Smooth muscle cell (in vitro differentiated cells): ENCODE measurements around the gene DELE1. TPM values are rescaled to one million over a fixed set of nuclear protein-coding genes. Genes with fewer than 3 reads are reported as not detected.

Source experiments
- DNase-seq: peaks from one replicate; lab custom pipeline; 2025; ENCODE audit not compliant: unreplicated experiment; lab: John Stamatoyannopoulos, UW
- H2AFZ ChIP-seq: fragments of 200-600 bp; sonication (generic); 2 replicates; pipeline ENCODE4 v1.6.0; 2016; ENCODE audit warnings: antibody characterized with exemption, low read depth, mild to moderate bottlenecking
- H3F3A ChIP-seq: fragments of 200-600 bp; sonication (generic); 2 replicates; pipeline ENCODE4 v1.6.0; 2017; ENCODE audit warnings: antibody characterized with exemption, low read depth
- H3K27ac ChIP-seq: fragments of 200-600 bp; sonication (generic); 2 replicates; pipeline ENCODE4 v1.5.1; 2016; ENCODE audit warnings: low read depth, mild to moderate bottlenecking
- H3K27me3 ChIP-seq: fragments of 200-600 bp; sonication (generic); 2 replicates; pipeline ENCODE4 v1.6.1; 2016; ENCODE audit warnings: low read depth, mild to moderate bottlenecking
- H3K36me3 ChIP-seq: fragments of 200-600 bp; sonication (generic); 2 replicates; pipeline ENCODE4 v1.5.1; 2016; ENCODE audit warnings: low read depth
- H3K4me1 ChIP-seq: fragments of 200-600 bp; sonication (generic); 2 replicates; pipeline ENCODE4 v1.5.1; 2016; ENCODE audit warnings: low read depth
- H3K4me2 ChIP-seq: fragments of 200-600 bp; sonication (generic); 2 replicates; pipeline ENCODE4 v1.6.0; 2016; ENCODE audit warnings: mild to moderate bottlenecking
- H3K4me3 ChIP-seq: fragments of 200-600 bp; sonication (generic); 2 replicates; pipeline ENCODE4 v1.5.1; 2016; ENCODE audit warnings: mild to moderate bottlenecking
- H3K79me2 ChIP-seq: fragments of 200-600 bp; sonication (generic); 2 replicates; pipeline ENCODE4 v1.6.0; 2016; ENCODE audit warnings: low read depth, mild to moderate bottlenecking
- H3K9ac ChIP-seq: fragments of 200-600 bp; sonication (generic); 2 replicates; pipeline ENCODE4 v1.6.0; 2016; ENCODE audit warnings: low read depth
- H3K9me3 ChIP-seq: fragments of 200-600 bp; sonication (generic); replicated peaks from 2 replicates; pipeline ENCODE4 v1.5.1; 2016; ENCODE audit warnings: low read depth
- H4K20me1 ChIP-seq: fragments of 200-600 bp; sonication (generic); 2 replicates; pipeline ENCODE4 v1.6.0; 2016; ENCODE audit warnings: low read depth
- CTCF ChIP-seq: fragments of 200-600 bp; sonication (generic); IDR thresholded peaks from 2 replicates; pipeline ENCODE4 v1.5.1; 2017; ENCODE audit warnings: borderline replicate concordance, mild to moderate bottlenecking, antibody characterized with exemption; ENCODE audit not compliant: insufficient read depth, poor library complexity, severe bottlenecking
- WGBS: methylation state at CpG from one replicate; pipeline ENCODE4 v1.1.7; 2016; ENCODE audit warnings: low lambda C conversion rate; 5-methylcytosine and 5-hydroxymethylcytosine counted together
- polyA plus RNA-seq: library from polyadenylated mRNA; unstranded; fragments of >200 nt; fragmentation: Nextera tagmentation; extraction: Ambion mirVana; gene quantifications from 2 replicates; pipeline ENCODE4 v1.2.1, GENCODE V29; 2016
- total RNA-seq: library from RNA; depleted of rRNA; stranded (reverse); fragments of >200 nt; gene quantifications from 2 replicates; pipeline ENCODE4 v1.2.3, GENCODE V29; 2014

DELE1 gene
- total and polyA plus RNA-seq, 2 experiments from 2014 or later = 20.7 to 32.0 TPM

DNA sequence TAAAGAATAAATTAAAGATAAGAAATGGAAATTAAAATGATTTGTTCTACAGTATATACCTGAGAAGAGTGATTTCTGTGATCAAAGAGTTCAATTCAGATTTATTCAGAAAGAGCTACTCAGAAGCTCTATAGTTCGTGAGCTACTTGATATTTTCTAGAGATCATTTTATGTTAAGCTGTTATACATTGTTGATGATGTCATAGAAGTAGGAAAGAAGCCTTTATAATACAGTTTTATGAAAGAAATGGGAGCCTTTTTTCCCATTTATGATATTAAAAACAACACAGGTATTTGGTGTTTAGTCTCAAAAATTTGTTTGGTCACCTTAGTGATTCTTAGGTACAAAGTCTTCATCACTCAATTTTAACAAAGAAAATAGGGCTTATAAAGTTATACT is 66.0 kb downstream of the DELE1 start:
- Histone ChIP-seq H2AFZ (no peak overlapping the region), H3K4me1 (no peaks in the 10 kb centered on the region), H3K9ac (no peak overlapping the region), H3K9me3 (no peaks in the 10 kb centered on the region), H3K27me3 (no peaks in the 10 kb centered on the region), H3K36me3 (peaks cover 30% of the 10 kb centered on the region), H3K4me2 (no peak overlapping the region), H3F3A (peaks cover 9% of the 10 kb centered on the region), H3K79me2 (peaks cover 5% of the 10 kb centered on the region), H3K4me3 (no peak overlapping the region), H4K20me1 (peaks cover 20% of the 10 kb centered on the region), H3K27ac (no peak overlapping the region)
- no peak for DNase-seq
- no peak for TF ChIP-seq CTCF
- WGBS = 58% methylated on average over 1 of the region's 1 CpG

Other genes with a start within 250 kb of the DELE1 start
- 4.7 and 9.4 TPM in 2 replicates for gene ARAP3, start 241.6 kb upstream of the DELE1 start, total RNA-seq
- gene ARAP3, start 241.6 kb upstream of the DELE1 start, polyA plus RNA-seq = 11.1 and 12.9 TPM in 2 replicates
- 4.5 and 14.7 TPM in 2 replicates for gene PCDH1, start 45.5 kb upstream of the DELE1 start, total RNA-seq
- 2.5 and 3.1 TPM in 2 replicates for gene PCDH1, start 45.5 kb upstream of the DELE1 start, polyA plus RNA-seq
- not detected in 2 replicates for gene PCDH12, start 34.3 kb downstream of the DELE1 start, total RNA-seq
- gene PCDH12, start 34.3 kb downstream of the DELE1 start, polyA plus RNA-seq = 0.21 and 0.25 TPM in 2 replicates
- 75.9 and 76.4 TPM in 2 replicates for gene RNF14, start 45.2 kb downstream of the DELE1 start, total RNA-seq
- 43.8 and 45.1 TPM in 2 replicates for gene RNF14, start 45.2 kb downstream of the DELE1 start, polyA plus RNA-seq
- 20.7 and 29.6 TPM in 2 replicates for gene GNPDA1, start 89.2 kb downstream of the DELE1 start, total RNA-seq
- gene GNPDA1, start 89.2 kb downstream of the DELE1 start, polyA plus RNA-seq = 28.3 and 30.3 TPM in 2 replicates
- gene NDFIP1, start 184.9 kb downstream of the DELE1 start, total RNA-seq = 71.6 and 76.6 TPM in 2 replicates
- 41.6 and 44.5 TPM in 2 replicates for gene NDFIP1, start 184.9 kb downstream of the DELE1 start, polyA plus RNA-seq